Measurements from ENCODE around the gene EYS.
A peak's percentile ranks its signal among the peaks of the same experiment; 100 is the strongest.

The EYS gene

DNA sequence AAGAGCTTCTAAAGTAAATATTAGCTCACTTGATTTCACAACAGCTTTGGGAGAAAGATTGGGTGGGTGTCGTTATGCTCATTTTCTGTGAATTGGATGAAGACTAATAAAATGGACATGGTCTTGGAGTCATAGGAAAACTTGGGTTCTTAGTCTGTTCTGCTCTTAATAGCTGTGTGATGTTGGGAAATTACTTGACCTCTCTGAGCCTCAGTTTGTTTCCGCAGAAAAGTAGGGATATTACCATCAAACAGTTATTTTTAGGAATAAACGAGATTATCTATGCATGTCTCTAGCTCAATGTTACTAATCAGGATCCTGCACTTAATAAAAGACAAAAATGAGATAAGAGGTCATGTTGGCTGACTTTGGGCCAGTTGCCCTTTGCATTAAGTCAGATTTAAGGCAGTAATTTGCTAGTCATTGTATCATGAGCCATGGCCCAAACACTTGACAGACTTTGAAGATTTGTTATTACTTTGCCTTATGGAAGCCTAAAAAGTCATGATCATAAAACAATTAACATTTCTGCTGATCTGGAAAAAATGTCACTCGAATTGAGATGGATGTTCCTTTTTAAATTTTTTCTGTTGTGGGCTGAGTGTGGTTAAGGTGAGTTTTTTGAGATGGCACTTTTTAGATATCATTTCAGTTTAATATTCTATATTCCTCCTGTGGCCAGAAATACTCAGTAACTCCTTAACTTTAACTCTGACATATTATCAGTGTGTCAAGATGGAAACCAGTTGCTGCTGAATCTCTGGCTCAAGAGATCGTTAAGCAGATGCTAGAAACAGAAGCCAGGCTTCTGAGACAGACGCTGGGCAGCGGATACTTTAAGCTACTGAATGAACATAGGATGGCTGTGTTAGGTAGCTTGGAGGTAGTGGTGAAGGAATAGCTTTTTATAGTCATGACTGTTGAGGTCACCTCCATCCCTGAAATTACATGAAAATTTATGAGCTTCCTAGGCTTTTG lies 1779.8 kb downstream of the EYS start:
- TF ChIP-seq, protein P1, sequence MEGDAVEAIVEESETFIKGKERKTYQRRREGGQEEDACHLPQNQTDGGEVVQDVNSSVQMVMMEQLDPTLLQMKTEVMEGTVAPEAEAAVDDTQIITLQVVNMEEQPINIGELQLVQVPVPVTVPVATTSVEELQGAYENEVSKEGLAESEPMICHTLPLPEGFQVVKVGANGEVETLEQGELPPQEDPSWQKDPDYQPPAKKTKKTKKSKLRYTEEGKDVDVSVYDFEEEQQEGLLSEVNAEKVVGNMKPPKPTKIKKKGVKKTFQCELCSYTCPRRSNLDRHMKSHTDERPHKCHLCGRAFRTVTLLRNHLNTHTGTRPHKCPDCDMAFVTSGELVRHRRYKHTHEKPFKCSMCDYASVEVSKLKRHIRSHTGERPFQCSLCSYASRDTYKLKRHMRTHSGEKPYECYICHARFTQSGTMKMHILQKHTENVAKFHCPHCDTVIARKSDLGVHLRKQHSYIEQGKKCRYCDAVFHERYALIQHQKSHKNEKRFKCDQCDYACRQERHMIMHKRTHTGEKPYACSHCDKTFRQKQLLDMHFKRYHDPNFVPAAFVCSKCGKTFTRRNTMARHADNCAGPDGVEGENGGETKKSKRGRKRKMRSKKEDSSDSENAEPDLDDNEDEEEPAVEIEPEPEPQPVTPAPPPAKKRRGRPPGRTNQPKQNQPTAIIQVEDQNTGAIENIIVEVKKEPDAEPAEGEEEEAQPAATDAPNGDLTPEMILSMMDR (IDR thresholded peaks at IDR 0.05; ENCODE audit: low read depth, low read length): no peak
- H3K4me3 ChIP-seq (ENCODE audit: low read depth, low read length): no peak overlapping the region

DNA sequence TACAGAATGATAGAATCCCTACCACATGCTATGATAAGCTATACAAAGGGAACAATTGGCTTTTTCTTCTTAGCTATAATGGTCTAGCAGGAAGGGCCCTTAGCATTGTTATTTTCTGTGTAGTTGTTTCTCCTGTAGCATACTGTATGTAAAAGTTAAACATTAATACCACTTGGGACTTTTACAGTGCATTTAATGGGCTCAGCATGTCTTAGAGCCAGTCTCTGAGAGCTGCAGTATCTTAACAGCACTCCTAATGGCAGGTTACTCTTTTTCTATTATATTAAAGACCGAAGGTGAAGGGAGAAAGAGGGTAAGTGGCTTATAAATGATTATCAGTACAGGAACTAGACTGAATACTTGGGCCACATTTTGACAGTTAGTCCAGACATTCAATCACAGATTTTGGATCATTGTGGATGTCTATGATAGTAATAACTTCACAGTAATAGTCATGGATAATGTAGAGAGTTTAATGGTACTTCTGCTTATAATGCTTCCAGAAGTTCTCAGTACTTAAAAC lies 1780.7 kb downstream of the EYS start:
- no peak overlapping the region for H3K4me3 ChIP-seq (ENCODE audit: low read depth, low read length)
- TF ChIP-seq, protein P1 (IDR thresholded peaks at IDR 0.05; ENCODE audit: low read depth, low read length): no peak

DNA sequence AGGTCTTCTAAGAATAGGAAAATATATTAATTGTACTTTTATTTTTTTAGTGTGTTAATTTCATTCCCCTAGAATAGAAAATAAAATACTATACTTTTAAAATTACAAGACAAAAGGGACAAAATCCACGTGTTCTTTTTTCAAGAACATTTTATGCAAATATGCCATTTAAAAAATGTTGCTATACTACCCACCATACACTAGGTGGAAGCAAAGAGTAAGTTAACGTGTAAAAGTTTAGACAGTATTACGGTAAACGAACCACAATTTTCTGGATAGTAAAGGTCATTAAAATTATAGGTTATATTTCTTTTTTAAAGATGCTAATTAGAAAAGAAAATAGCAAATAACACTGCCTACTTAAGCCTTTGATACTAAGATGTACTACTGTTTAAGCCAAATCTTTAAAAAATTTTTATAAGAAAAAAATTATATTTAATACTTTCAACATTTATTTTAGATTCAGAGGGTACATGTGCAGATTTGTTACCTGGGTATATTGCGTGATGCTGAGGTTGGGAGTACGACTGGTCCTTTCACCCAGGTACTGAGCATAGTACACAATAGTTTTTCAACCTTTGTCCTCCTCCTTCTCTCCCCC lies 1783.8 kb downstream of the EYS start:
- H3K4me3 ChIP-seq (ENCODE audit: low read depth, low read length): no peak overlapping the region
- TF ChIP-seq, protein P1 (IDR thresholded peaks at IDR 0.05; ENCODE audit: low read depth, low read length): peak; percentile 29; the same call in 1 of the 2 replicates

DNA sequence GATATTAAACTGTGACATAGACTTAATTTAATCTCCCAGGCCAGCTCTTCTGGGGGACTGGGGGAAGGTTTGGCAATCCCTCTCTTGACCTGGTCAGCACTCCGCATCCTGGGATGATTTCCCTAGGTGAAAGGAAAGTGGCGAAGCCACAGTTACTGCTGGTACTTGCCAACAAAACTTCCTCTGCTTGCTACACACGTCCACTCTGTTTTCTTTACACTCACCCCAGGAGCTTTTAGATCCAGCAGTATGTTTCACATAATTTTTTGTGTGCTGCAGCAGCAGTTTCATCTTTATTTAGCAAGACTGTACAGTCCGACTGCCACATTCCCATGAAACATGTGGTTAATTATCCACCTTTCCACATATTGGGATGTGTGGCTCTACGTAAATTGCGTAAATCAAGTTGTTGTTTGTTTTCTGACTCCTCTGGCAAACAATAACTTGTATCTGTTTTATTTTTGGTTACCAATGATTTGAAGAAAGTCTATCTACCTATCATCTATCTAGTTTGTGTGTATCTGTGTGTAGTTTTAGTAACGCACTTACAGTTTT lies 1787.4 kb downstream of the EYS start:
- TF ChIP-seq, protein P1 (IDR thresholded peaks at IDR 0.05; ENCODE audit: low read depth, low read length): no peak
- H3K4me3 ChIP-seq (ENCODE audit: low read depth, low read length): no peak overlapping the region

DNA sequence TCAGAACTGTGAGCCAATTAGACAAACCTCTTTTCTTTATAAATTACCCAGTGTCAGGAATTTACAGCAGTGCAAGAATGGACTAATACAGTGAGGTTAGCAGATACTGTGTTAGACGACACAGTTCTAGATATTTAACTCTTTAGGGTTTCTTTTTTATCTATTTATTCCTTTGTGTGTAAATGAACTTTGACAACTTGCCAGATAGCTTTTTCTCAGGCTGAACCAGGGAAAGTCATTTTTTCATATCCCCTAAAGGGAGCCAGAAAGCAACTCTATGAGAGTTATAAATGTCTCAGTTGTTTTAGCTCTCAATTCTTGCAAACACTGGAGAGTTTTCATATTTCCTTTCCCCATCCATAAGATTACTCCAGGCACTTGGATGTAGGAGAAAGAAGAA lies 1794.1 kb downstream of the EYS start:
- TF ChIP-seq, protein P1 (IDR thresholded peaks at IDR 0.05; ENCODE audit: low read depth, low read length): no peak
- no peak overlapping the region for H3K4me3 ChIP-seq (ENCODE audit: low read depth, low read length)

DNA sequence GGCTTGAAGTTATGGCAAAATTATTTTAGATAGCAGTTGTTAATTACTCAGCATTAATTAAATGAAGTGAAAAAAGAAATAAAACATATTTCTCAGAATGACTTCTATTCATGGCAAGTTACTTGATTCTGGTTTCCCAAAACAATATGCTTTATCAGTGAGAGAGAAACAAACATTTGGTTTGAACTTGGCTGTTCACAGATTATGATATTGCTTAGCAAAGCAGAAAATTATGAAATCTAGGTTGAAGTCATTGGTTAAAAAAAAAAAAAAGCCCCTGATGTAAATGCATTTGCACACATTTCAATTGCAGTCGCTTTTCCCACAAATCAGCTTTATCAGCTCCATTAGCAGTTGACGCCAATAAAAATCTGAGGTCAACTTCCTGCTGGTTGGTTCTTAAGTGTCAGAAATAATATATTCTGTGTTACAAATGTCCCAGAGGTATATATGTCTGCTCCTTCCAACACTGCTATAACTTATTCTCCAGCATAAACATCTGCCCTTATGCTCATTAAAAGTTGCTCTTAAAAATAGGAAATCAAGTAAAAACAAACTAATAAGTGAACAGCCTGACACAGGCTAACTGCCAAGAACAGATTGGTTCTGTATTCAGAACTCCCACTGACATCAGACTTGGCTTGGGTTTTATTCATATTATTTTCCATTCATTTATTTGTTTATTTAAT lies 1796.0 kb downstream of the EYS start:
- H3K4me3 ChIP-seq (ENCODE audit: low read depth, low read length): no peak overlapping the region
- TF ChIP-seq, protein P1 (IDR thresholded peaks at IDR 0.05; ENCODE audit: low read depth, low read length): no peak
